Astrocyte (in vitro differentiated cells and primary cell): ENCODE measurements around the gene PAPSS2. TPM values are rescaled to one million over a fixed set of nuclear protein-coding genes. Genes with fewer than 3 reads are reported as not detected.

Experiments
- DNase-seq: peaks from one replicate; pipeline ENCODE4 v3.0.0-alpha.2; 2010; ENCODE audit warnings: low read depth
- FAIRE-seq: peaks from 2 replicates; lab custom pipeline; 2011; peaks lifted over from hg19 to GRCh38; lab: Jason Lieb, UNC
- H2AFZ ChIP-seq: 2 replicates; pipeline ENCODE4 v1.6.0; 2012; ENCODE audit warnings: low read depth, low read length, inconsistent platforms
- H3K27ac ChIP-seq: 2 replicates; pipeline ENCODE4 v1.5.1; 2011; ENCODE audit warnings: low read depth, low read length, inconsistent platforms
- H3K27me3 ChIP-seq: 2 replicates; pipeline ENCODE4 v1.6.0; 2011; ENCODE audit warnings: low read length, inconsistent platforms; ENCODE audit not compliant: insufficient read depth
- H3K36me3 ChIP-seq: 2 replicates; pipeline ENCODE4 v1.5.1; 2011; ENCODE audit warnings: low read length, inconsistent platforms; ENCODE audit not compliant: insufficient read depth
- H3K4me1 ChIP-seq: 2 replicates; pipeline ENCODE4 v1.5.1; 2011; ENCODE audit warnings: low read length, inconsistent platforms; ENCODE audit not compliant: insufficient read depth
- H3K4me2 ChIP-seq: 2 replicates; pipeline ENCODE4 v1.6.0; 2012; ENCODE audit warnings: low read length, inconsistent platforms
- H3K4me3 ChIP-seq: 2 replicates; pipeline ENCODE4 v1.5.1; 2011; ENCODE audit warnings: low read depth, mild to moderate bottlenecking, low read length, inconsistent platforms; ENCODE audit not compliant: insufficient read depth
- H3K79me2 ChIP-seq: 2 replicates; pipeline ENCODE4 v1.6.0; 2012; ENCODE audit warnings: mild to moderate bottlenecking, low read length, inconsistent platforms; ENCODE audit not compliant: insufficient read depth
- H3K9ac ChIP-seq: 2 replicates; pipeline ENCODE4 v1.6.0; 2012; ENCODE audit warnings: mild to moderate bottlenecking, low read length, inconsistent platforms
- H3K9me3 ChIP-seq: 2 replicates; pipeline ENCODE4 v1.5.1; 2012; ENCODE audit warnings: low read depth, mild to moderate bottlenecking, low read length, inconsistent platforms; ENCODE audit not compliant: insufficient read depth
- H4K20me1 ChIP-seq: 2 replicates; pipeline ENCODE4 v1.6.0; 2012; ENCODE audit warnings: low read length, inconsistent platforms; ENCODE audit not compliant: insufficient read depth
- H3K27ac Mint-ChIP-seq: one replicate; pipeline ENCODE4 v1.8.0; 2021; ENCODE audit warnings: mild to moderate bottlenecking, mixed read lengths; ENCODE audit not compliant: unreplicated experiment
- H3K27me3 Mint-ChIP-seq: one replicate; pipeline ENCODE4 v1.8.0; 2021; ENCODE audit warnings: low read depth, mixed read lengths; ENCODE audit not compliant: unreplicated experiment
- H3K36me3 Mint-ChIP-seq: one replicate; pipeline ENCODE4 v1.8.0; 2021; ENCODE audit warnings: low read depth, mixed read lengths; ENCODE audit not compliant: unreplicated experiment
- H3K4me1 Mint-ChIP-seq: one replicate; pipeline ENCODE4 v1.8.0; 2021; ENCODE audit warnings: low read depth, mixed read lengths; ENCODE audit not compliant: unreplicated experiment
- H3K4me3 Mint-ChIP-seq: one replicate; pipeline ENCODE4 v1.8.0; 2021; ENCODE audit warnings: mild to moderate bottlenecking, moderate library complexity, mixed read lengths; ENCODE audit not compliant: unreplicated experiment
- H3K9me3 Mint-ChIP-seq: one replicate; pipeline ENCODE4 v1.8.0; 2021; ENCODE audit warnings: mild to moderate bottlenecking, mixed read lengths; ENCODE audit not compliant: unreplicated experiment
- EZH2 ChIP-seq: IDR thresholded peaks from 2 replicates; pipeline ENCODE4 v1.6.1; 2012; ENCODE audit warnings: mild to moderate bottlenecking, low read length, inconsistent platforms; ENCODE audit not compliant: insufficient read depth
- total RNA-seq: library from RNA; stranded (reverse); gene quantifications from 2 replicates; pipeline ENCODE4 v1.2.1, GENCODE V29; 2021
- TF ChIP-seq, protein P1 (sequence below): IDR thresholded peaks from 2 replicates; pipeline ENCODE4 v1.5.1; 2011; ENCODE audit warnings: low read depth, mild to moderate bottlenecking, inconsistent platforms, low read length, moderate library complexity; ENCODE audit not compliant: insufficient read depth

PAPSS2 gene
- total RNA-seq, 1 donor from 2014 or later, result 48.6 TPM

DNA sequence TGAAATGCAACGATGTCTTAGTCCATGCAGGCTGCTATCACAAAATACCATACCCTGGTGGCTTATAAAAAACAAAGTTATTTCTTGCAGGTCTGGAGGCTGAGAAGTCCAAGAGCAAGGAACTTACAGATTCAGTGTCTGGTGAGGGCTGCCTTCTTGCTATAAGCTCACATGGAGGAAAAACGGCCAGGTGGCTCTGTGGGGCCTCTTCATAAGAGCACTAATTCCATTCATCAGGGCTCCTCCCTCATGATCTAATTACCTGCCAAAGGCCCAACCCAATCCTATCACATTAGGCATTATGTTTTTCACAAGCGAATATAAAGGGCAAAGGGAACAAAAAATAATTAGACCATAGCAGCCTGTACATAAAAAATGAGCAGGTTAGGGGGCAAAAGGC is 35.4 kb downstream of the PAPSS2 start:
- no peaks in the 10 kb centered on the region for H3K27me3 Mint-ChIP-seq
- H3K27ac Mint-ChIP-seq, result no peak overlapping the region
- no peaks in the 10 kb centered on the region for H3K36me3 ChIP-seq
- no peak overlapping the region for H3K4me3 ChIP-seq
- H2AFZ ChIP-seq, result no peak overlapping the region
- H3K9me3 Mint-ChIP-seq, result no peaks in the 10 kb centered on the region
- peaks cover 66% of the 10 kb centered on the region for H4K20me1 ChIP-seq
- no peaks in the 10 kb centered on the region for H3K27me3 ChIP-seq
- no peaks in the 10 kb centered on the region for H3K4me1 Mint-ChIP-seq
- no peak overlapping the region for H3K4me2 ChIP-seq
- H3K9me3 ChIP-seq, result no peaks in the 10 kb centered on the region
- no peaks in the 10 kb centered on the region for H3K4me1 ChIP-seq
- no peak for DNase-seq
- H3K79me2 ChIP-seq, result peaks cover 51% of the 10 kb centered on the region
- FAIRE-seq, result no peak
- H3K4me3 Mint-ChIP-seq, result no peak overlapping the region
- TF ChIP-seq, protein P1, sequence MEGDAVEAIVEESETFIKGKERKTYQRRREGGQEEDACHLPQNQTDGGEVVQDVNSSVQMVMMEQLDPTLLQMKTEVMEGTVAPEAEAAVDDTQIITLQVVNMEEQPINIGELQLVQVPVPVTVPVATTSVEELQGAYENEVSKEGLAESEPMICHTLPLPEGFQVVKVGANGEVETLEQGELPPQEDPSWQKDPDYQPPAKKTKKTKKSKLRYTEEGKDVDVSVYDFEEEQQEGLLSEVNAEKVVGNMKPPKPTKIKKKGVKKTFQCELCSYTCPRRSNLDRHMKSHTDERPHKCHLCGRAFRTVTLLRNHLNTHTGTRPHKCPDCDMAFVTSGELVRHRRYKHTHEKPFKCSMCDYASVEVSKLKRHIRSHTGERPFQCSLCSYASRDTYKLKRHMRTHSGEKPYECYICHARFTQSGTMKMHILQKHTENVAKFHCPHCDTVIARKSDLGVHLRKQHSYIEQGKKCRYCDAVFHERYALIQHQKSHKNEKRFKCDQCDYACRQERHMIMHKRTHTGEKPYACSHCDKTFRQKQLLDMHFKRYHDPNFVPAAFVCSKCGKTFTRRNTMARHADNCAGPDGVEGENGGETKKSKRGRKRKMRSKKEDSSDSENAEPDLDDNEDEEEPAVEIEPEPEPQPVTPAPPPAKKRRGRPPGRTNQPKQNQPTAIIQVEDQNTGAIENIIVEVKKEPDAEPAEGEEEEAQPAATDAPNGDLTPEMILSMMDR, result no peak
- no peak for TF ChIP-seq EZH2
- H3K27ac ChIP-seq, result no peak overlapping the region
- no peaks in the 10 kb centered on the region for H3K36me3 Mint-ChIP-seq
- no peak overlapping the region for H3K9ac ChIP-seq

DNA sequence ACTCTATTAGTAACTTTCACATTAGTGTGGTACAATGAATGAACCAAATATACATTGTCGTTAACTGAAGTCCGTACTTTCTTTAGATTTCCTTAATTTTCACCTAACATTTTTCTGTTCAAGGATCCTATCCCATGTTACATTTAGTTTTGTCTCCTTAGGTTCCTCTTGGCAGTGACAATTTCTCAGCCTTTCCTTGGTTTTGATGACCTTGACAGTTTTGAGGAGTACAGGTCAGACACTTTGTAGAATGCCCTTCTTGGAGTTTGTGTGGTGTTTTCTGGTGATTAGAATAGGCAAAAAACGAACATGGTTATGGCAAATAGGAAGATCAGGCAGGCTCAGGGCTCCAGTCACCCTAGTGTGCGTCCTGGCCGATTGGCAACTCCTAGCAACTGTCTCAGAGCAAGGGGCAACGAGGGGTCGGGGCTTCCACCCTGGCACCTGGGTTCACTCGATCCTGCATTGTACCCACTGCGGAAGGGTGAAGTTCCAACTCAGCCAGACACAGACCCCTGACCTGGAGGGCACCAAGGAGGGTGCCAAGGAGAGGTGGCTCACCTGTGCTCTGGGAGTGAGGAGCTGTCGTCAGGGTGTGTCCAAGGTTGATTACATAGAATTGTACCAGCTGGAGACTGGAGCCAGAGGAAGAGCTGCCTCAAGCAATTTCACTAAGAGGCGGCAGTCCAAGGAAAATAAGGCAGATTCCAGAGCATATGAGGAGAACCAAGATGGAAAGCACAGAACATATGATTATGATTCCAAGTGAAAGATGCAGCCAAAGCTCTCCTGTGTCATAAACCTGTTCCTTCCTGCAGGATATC is 37.5 kb downstream of the PAPSS2 start:
- no peak for FAIRE-seq
- H3K79me2 ChIP-seq, result peaks cover 41% of the 10 kb centered on the region
- H3K27ac ChIP-seq, result no peak overlapping the region
- no peaks in the 10 kb centered on the region for H3K36me3 Mint-ChIP-seq
- peaks cover under 1% of the 10 kb centered on the region for H3K36me3 ChIP-seq
- no peaks in the 10 kb centered on the region for H3K27me3 Mint-ChIP-seq
- no peaks in the 10 kb centered on the region for H3K27me3 ChIP-seq
- H3K4me3 Mint-ChIP-seq, result no peak overlapping the region
- DNase-seq, result no peak
- H3K4me1 ChIP-seq, result peaks cover 4% of the 10 kb centered on the region
- H3K4me2 ChIP-seq, result no peak overlapping the region
- H3K9ac ChIP-seq, result no peak overlapping the region
- H3K9me3 ChIP-seq, result no peaks in the 10 kb centered on the region
- no peak overlapping the region for H2AFZ ChIP-seq
- H3K9me3 Mint-ChIP-seq, result no peaks in the 10 kb centered on the region
- no peak overlapping the region for H3K4me3 ChIP-seq
- peaks cover 53% of the 10 kb centered on the region for H4K20me1 ChIP-seq
- peaks cover 5% of the 10 kb centered on the region for H3K4me1 Mint-ChIP-seq
- TF ChIP-seq, protein P1, result no peak
- TF ChIP-seq EZH2, result no peak
- no peak overlapping the region for H3K27ac Mint-ChIP-seq
